ENCODE data around the gene LRRN4. TPM values are rescaled to one million over a fixed set of nuclear protein-coding genes. Genes with fewer than 3 reads are reported as not detected.

Gene LRRN4
- total RNA-seq, 1 experiment from 2014 or later: 0.10 TPM

DNA sequence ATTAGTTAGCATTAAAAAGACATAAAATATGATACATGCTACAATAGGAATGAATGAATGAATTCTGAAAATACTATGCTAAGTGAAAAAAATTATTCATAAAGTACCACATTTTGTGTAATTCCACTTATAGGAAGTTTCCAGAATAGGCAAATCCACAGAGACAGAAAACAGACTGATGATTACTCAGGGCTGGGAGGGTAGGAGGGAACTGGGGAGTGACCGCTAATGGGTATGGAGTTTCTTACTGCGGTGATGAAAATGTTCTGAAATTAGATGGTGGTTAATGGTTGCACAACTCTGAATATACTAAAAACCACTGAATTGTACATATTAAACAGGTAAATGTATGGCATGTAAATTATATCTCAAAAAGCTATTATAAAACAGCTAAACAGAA, 46.4 kb upstream of the LRRN4 start:
- Histone ChIP-seq H3K4me3 (replicated peaks in 1 of 2; ENCODE audit: low read depth in 1 of 2, low read length in 2 of 2) (no peak overlapping the region), H3K9ac (ENCODE audit: low read length) (no peak overlapping the region), H3K36me3 (ENCODE audit: control insufficient read depth in 1 of 2, insufficient read depth in 2 of 2, low read length in 2 of 2) (peaks cover 12 to 17% of the 10 kb centered on the region in 2 experiments; a peak in 3 of 4 replicates), H3K27ac (ENCODE audit: low read depth, low read length) (no peak overlapping the region), H2AFZ (ENCODE audit: low read depth, low read length, poor library complexity, severe bottlenecking) (no peak overlapping the region), H3K79me2 (ENCODE audit: insufficient read depth, low read length) (no peaks in the 10 kb centered on the region), H3K27me3 (ENCODE audit: insufficient read depth, low read length) (no peaks in the 10 kb centered on the region), H4K20me1 (ENCODE audit: insufficient read depth) (no peaks in the 10 kb centered on the region), H3K9me2 (ENCODE audit: insufficient read depth) (no peaks in the 10 kb centered on the region), H3K9me3 (ENCODE audit: control insufficient read depth in 1 of 2, insufficient read depth in 1 of 2, low read depth in 1 of 2, low read length in 2 of 2) (no peaks in the 10 kb centered on the region), H3K4me1 (ENCODE audit: control insufficient read depth in 1 of 2, insufficient read depth in 2 of 2, low read length in 2 of 2) (no peaks in the 10 kb centered on the region), H3K4me2 (ENCODE audit: low read length) (no peak overlapping the region)
- BruUV-seq (replicated peaks): no TSS peak
- CTCF ChIA-PET: no interaction called here
- DNase-seq (ENCODE audit: low read depth, low spot score): no peak
- intact Hi-C loops (cut with micrococcal nuclease): no loop called here
- no peak for ATAC-seq
- POLR2A ChIA-PET: no interaction called here
- RAD21 ChIA-PET (ENCODE audit: low non-redundant PET in 1 of 2, low total read pairs in 2 of 2, uncharacterized antibody in 2 of 2, unreplicated experiment in 2 of 2): no interaction called here
- TF ChIP-seq, protein P1, sequence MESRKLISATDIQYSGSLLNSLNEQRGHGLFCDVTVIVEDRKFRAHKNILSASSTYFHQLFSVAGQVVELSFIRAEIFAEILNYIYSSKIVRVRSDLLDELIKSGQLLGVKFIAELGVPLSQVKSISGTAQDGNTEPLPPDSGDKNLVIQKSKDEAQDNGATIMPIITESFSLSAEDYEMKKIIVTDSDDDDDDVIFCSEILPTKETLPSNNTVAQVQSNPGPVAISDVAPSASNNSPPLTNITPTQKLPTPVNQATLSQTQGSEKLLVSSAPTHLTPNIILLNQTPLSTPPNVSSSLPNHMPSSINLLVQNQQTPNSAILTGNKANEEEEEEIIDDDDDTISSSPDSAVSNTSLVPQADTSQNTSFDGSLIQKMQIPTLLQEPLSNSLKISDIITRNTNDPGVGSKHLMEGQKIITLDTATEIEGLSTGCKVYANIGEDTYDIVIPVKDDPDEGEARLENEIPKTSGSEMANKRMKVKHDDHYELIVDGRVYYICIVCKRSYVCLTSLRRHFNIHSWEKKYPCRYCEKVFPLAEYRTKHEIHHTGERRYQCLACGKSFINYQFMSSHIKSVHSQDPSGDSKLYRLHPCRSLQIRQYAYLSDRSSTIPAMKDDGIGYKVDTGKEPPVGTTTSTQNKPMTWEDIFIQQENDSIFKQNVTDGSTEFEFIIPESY (IDR thresholded peaks at IDR 0.05; ENCODE audit: extremely low read depth, insufficient replicate concordance, low read length): no peak
- TF ChIP-seq SRF (IDR thresholded peaks at IDR 0.05; ENCODE audit: low read depth) (no peak), CEBPB (IDR thresholded peaks at IDR 0.05; ENCODE audit: low read depth) (no peak), EZH2phosphoT487 (IDR thresholded peaks at IDR 0.05; ENCODE audit: borderline replicate concordance) (no peak), TCF7L2 (IDR thresholded peaks at IDR 0.05; ENCODE audit: borderline replicate concordance, extremely low read depth, insufficient read depth, insufficient read length) (no peak), SP1 (IDR thresholded peaks at IDR 0.05; ENCODE audit: low read depth) (no peak), EZH2 (IDR thresholded peaks at IDR 0.05) (no peak), ELF1 (IDR thresholded peaks at IDR 0.05; ENCODE audit: borderline replicate concordance, low read depth) (no peak), SIN3A (IDR thresholded peaks at IDR 0.05; ENCODE audit: low read depth) (no peak), RAD21 (IDR thresholded peaks at IDR 0.05; ENCODE audit: low read depth) (no peak), FOSL1 (IDR thresholded peaks at IDR 0.05; ENCODE audit: low read depth) (no peak), ZNF274 (IDR thresholded peaks at IDR 0.05; ENCODE audit: low read depth, low read length) (no peak), EGR1 (IDR thresholded peaks at IDR 0.05; ENCODE audit: low read depth) (no peak), YY1 (IDR thresholded peaks at IDR 0.05; ENCODE audit: extremely low read depth, insufficient replicate concordance, low read depth, low read length) (no peak)
- TF ChIP-seq, protein P2, sequence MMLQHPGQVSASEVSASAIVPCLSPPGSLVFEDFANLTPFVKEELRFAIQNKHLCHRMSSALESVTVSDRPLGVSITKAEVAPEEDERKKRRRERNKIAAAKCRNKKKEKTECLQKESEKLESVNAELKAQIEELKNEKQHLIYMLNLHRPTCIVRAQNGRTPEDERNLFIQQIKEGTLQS (IDR thresholded peaks at IDR 0.05): no peak
- TF ChIP-seq, protein P3, sequence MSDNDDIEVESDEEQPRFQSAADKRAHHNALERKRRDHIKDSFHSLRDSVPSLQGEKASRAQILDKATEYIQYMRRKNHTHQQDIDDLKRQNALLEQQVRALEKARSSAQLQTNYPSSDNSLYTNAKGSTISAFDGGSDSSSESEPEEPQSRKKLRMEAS (IDR thresholded peaks at IDR 0.05): no peak

Measured in HCT116 (cell line).